ENCODE measurements around the gene PODN.

DNA sequence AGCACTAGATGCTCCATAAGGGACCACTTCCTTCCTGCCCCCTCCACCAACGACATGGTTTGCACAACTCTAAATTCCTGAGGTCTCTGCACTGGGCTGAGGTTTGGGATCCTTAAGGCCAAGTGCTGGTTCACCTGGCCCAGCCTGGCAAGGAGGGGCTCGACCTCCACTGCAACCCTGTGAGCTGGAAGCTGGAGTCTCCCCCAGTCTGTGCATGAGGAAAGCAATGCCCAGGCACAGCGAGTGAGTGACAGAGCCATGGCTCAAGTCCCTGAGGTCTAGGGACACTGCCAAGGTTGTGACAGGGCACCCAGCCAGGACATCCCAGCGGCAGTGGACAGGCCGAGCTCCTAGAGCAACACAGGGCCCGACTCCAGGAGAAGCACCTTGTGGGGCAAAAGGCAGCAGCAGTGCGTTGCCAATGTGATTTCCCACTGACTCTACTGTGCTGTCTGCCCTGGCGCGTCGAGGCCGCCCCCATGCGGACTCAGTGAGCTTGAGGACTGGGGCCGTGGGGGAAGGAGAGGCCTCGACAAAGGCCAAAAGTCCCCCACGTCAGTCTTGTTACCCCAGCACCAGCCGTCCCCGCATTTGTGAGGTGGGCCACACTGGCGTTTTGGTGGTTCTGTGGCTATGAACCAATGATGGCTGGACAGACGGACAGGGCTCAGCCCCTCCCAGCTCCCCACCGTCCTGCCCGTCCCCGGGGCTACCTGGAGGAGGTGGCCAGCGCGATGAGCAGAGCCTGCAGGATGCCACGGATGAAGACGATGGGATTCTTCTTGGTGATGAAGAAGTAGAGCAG is 30.0 kb downstream of the PODN start:
- TF ChIP-seq, protein P1, sequence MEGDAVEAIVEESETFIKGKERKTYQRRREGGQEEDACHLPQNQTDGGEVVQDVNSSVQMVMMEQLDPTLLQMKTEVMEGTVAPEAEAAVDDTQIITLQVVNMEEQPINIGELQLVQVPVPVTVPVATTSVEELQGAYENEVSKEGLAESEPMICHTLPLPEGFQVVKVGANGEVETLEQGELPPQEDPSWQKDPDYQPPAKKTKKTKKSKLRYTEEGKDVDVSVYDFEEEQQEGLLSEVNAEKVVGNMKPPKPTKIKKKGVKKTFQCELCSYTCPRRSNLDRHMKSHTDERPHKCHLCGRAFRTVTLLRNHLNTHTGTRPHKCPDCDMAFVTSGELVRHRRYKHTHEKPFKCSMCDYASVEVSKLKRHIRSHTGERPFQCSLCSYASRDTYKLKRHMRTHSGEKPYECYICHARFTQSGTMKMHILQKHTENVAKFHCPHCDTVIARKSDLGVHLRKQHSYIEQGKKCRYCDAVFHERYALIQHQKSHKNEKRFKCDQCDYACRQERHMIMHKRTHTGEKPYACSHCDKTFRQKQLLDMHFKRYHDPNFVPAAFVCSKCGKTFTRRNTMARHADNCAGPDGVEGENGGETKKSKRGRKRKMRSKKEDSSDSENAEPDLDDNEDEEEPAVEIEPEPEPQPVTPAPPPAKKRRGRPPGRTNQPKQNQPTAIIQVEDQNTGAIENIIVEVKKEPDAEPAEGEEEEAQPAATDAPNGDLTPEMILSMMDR (conservative IDR thresholded peaks at IDR 0.05): no peak
- no peak for TF ChIP-seq EZH2 (IDR thresholded peaks at IDR 0.05; ENCODE audit: low read depth)
